ENCODE data around the gene GABRG3.

Gene GABRG3

DNA sequence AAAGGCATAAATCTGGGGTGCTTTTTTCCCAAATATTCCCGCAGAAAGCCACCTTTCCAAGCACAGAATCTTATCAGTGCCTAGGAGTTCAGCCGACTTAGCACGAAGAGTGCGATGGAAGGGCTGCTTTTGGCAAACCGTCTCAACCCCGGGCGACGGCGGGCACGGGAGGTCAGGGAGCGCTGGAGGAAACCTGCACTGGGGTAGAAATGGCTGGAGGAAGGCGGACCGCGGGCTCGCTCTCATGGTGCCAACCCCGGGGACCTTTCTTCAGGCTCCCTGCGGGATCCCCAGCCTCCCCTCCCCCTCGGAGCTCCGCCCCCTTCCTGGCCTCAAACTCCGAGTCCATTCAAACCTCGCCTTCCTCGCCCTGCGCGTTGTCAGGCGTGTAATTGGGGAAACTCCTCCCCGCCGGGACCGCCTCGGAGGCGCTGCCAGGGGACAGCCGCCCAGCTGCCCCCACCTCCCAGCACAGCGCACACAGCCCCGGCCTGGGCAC, at the start of gene GABRG3:
TSS of gene GABRG3 (plus strand) at position 470 of the 499 bp plus-strand sequence.
- no peak for DNase-seq

DNA sequence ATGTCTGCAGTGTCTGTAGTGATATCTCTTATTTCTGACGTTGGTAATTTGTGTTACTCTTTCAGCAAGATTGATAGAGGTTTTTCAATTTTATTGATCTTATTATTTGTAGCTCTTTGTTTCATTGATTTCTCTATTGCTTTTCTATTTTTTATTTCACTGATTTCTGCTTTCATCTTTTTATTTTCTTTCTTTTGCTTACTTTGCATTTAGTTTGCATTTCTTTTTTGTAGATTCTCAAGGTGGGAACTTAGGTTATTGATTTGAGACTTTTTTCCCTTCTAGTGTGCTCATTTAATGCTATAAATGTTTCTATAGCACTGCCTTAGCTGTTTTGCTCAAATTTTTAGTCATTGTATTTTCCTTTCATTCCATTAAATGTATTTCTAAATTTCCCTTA, 49.5 kb upstream of the GABRG3 start:
- DNase-seq, result no peak

DNA sequence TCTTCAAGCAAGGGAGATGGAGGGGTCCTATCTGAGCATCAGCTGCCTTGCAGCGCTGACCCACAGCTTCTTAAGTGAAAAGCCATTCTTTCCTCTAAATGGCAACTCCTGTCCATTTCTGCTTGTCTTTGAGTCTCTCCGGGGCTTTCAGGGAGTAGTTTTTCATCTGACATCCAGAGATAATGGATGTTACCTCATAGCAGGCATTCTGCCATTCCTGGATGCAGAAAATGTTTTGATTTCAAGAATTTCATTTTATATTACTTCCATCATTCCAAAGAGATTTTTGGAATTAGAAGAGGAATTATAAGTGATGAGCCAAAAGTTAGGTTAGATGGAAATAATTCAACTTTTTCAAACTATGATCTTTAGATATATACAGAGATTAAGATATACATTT, 44.9 kb upstream of the GABRG3 start:
- no peak for DNase-seq

DNA sequence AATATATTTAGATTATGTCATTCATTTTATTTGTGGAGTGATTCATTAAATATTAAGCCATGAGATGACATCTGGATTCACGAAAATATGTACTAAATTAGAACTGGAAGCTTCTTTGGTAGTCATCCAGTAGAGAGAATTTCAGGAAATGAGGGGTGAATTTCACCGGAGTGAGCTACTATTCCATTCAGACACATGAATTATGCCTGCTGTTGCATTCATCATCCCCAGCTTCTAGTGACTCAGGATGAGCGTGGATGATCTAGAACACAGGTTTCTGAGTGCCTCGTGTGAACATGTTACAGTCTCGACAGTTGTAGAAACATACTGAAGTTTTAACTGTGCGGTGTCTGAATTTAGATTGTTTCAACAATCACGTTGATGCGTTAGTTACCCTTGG, 42.9 kb upstream of the GABRG3 start:
- no peak for DNase-seq

DNA sequence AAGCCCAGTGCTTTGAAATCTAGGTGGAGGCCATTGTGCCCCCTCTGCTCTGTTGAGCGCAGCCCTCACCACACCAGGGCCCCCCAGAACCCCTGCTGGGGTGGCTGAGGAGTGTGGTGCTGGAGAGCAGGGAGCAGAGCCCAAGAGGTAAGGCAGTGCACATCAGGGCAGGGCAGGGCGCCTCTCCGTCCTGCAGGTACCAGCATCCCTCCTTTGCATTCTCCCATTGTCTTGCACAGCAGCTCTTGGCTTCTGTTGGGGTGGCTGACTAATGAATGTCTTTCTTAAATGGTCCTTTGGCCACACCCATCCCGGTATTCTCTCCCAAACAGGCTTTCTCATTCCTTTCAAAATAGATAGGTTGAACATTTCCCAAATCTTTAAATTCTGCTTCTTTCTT, 41.4 kb upstream of the GABRG3 start:
- DNase-seq, result no peak

DNA sequence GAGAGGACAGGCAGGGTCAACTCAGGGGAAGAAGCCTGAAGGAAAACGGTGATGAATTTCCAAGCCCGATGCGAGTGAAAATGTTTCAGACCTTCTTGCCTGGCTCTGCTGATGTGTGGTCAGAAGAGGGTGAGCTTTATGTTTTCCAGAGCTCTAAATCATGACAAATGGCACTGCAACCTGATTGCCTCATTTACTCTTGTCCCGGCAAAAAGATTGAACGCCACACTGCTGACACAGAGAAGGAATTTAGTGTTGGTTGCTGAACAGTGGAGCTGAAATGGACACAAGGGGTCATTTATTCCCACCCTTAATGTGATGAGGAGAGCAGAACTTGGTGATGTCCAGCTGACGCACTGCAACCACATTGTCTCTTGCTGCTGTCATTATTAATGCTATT, 36.1 kb upstream of the GABRG3 start:
- no peak for DNase-seq

DNA sequence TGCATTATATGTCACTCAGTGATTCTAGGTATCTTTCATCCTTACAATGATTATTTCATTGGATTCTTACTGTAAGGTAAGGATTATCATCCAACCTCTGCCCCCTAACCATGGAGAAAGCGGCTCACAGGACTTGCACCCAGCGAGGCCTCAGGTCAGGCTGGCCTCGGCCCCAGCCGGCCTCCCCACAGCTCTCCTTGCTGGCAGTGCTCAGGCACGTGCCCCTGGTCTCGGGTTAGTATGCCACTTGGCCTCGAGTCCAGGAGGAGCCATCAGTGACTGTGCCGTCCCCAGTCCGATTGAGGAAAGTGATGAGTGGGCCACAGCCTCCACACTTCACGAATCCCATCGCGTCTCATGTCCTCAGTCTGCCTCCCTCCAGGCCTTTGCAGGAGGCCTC, 35.7 kb upstream of the GABRG3 start:
- DNase-seq, result no peak

DNA sequence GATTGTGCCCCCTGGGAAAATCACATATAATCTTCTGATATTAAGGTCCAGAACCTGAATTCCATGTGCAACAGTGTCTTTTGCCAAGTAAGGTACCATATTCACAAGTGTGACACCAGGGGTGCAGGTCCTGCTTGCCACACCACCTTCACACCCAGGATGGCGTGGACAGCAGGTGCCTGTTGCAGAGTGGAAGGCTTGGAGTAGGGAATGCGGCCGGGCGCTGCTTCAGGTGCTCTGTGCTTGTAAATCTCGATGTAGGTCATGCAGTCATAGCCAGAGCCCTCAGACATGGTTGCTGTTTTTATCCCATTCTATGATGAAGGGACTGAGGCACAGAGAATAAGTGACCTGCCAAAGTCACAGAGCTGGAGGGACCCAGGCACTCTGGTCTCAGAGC, 34.5 kb upstream of the GABRG3 start:
- DNase-seq, result no peak

DNA sequence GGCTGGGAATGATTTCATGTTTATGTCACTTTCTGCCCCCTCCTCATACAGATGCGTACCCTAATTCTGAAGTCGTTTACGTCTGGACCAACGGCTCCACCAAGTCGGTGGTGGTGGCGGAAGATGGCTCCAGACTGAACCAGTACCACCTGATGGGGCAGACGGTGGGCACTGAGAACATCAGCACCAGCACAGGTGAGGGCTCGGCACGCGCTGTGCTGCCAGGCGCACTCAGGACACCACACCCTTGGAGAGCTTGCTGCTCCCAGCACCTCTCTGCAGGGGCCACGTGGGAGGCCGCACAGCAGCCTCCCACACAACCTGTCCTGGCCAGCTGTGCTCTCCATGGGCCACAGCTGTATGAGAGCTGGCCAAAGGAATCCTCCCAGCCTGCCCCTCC, 33.8 kb upstream of the GABRG3 start:
- no peak for DNase-seq

DNA sequence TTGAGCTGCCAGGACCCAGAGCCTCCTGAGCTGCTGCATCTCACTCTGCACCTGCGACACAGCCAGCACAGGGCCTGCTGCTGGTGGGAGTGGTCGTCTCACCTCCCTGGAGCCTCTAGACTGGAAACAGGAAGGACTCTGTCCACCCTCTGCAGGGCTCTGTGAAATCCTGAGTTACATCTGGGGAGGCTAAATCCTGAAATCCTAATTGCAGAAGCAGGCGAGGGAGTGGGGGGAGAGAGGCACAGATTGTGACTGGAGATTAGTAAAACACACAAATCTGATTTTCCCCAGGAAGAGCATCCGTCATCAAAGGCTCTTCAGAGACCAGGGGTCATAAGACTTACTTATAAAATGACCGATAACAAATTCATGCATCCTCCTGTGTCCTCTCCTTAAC, 31.6 kb upstream of the GABRG3 start:
- no peak for DNase-seq

DNA sequence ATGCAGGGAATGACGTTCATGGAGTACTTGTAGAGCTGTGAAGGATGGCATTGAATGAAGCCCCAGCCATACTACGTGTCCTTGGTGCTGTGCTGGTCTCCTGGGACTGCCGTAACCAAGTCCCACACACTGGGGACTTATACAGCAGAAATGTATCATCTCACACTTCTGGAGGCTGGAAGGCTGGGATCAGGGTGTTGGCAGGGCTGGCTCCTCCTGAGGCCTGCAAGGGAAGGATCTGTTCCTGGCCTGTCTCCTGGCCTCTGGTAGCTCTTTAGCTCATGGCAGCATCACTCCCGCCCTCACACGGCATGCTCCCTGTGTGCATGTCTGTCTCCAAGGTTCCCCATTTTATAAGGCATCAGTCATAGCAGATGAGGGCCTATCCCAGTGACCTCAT, 29.5 kb upstream of the GABRG3 start:
- DNase-seq, result no peak

DNA sequence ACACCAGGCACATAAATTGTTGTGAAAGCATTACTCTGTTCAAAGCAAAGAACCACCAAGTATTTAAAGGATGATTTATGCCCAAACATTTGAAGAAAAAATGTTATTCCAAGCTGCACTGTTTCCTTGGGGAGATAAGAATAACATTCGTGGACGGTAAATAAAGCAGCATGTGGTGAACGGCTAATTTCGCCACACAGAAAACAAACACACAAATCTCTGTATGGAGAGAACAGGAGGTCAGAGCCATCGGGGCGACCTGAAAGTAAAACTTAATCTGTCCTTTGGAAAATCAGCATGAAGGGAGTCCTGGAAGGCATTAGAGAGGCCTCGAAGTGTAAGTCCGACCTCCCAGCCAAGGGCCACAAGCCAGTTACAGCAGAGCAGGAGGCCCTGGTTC, 27.1 kb upstream of the GABRG3 start:
- DNase-seq, result no peak

DNA sequence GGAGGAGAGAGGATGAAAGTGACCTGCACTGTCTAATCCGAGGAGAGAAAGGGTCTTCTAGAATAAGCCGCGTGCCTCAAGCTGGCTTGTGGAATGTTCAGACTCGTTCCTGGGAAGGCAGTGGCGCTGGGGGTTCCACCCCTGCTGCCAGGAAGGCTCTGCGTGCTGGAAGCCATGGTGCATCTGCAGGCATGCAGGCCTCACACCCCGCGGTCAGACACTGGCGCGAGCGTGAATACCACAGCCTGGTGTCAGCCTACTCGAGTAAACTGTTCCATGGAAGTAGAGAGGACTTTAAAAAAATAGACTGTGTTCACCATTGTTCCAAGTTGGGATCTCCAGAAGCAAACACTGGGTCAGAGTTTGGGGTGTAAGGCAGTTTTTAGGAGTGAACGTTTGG, 25.9 kb upstream of the GABRG3 start:
- DNase-seq, result no peak

DNA sequence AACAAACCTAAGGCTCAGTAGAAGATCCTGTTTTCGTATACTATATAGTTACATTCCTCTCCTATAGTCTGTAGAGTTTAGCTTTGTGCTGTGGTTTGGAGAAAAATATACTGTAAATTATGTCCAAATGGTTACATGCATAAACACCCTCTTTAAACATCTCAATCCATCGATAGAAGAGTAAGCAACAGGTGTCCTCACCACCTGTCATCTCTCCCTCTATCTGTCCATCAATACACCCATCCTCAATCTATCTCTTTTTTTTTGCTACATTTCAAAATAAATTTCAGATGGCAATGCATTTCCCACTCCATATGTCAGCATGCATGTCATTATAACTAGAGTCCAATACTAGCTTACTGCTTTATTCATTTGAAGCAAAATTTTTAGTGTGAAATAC, 21.0 kb upstream of the GABRG3 start:
- DNase-seq, result no peak

DNA sequence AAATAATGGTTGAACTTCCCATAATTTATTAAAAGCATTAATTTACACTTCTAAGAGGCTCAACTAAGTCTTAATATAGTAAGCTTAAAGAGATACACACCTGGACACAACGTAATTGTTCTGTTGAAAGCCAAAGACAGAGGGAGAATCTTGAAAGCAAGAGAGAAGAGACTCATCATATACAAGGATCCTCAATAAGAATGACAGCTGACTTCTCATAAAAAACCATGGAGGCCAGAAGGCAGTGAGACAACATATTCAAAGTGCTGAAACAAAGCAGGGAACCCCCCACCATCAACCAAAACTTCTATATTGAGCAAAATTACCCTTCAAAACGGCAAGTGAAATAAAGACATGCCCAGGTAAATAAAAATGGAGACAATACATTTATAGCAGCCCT, 16.6 kb upstream of the GABRG3 start:
- DNase-seq, result no peak

DNA sequence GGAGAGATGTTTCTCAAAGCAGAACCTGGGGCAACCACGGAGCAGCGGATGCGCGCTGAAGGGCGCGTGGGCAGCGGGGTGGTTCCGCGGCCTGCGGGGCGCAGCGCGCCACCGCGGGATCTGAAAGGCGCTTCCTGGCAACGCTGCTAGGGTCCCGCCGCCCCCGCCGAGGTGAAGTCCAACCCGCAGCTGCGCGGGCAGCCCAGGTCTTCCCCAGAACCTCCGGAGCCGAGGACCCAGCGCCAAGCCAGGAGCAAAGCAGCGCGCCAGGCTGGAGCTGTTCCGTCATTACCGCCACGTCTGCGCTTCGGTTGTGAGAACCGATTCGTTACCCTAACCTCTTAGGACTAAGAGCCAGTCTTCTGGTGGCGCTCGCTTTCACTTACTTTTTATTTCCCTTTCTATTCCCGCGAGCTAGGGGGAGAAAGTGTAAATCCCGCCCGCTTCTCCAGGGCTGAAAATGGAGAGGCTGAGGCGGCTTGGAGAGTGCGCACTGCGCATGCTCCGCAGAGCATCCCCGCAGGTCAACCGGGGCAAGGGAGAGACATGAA, 3.2 kb upstream of the GABRG3 start:
- DNase-seq, result no peak

DNA sequence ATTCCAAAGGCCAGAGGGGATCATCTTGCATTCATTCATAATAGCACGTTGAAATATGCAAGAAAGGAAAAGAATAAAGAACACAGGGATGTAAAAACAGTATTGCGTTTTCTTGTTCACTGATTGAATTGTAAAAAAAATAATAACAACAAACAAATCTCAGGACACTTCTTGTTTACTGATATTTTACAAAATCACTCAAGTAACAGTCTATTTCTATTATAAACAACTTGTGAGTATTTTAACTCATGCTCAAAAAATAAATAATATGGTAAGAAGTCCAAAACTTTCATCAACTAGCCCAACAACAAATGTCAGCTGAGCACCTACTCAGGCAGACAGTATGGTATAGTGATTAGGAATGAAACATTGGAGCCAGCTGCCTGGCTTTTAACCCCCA, 2.2 kb upstream of the GABRG3 start:
- no peak for DNase-seq

DNA sequence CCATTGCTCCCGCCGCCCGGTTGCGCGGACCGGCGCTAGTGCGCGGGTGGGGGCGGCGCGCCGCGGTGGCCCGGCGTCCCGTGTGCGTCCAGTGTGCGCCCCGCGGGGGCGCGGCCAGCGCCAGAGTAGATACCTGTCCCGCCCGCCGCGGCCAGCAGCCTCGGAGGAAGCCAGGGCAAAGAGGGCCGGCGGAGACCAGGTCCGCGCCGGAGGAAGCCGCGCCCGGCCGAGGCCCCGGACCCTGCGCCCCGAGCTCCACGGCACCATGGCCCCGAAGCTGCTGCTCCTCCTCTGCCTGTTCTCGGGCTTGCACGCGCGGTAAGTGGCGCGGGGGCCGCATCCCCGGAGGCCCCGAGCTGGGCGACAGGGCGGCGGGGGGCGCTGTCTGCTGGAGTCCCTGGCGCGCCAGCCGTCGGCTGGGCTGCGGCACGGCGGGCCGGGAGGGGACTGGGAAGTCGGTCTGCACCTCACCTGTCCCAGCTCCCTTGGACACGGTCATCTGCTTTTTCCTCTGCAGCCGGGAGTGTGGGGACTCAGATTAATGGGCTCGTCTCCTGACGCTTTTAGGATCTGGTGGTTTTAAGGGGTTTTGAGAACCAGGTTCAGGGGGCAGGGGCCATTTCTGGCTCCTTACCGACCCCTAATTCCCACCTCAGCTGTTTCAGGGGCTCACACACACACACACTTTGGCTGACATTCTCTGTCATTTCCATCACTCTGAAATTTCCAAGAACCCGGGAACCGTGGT, 464 bp downstream of the GABRG3 start:
- DNase-seq, result no peak

DNA sequence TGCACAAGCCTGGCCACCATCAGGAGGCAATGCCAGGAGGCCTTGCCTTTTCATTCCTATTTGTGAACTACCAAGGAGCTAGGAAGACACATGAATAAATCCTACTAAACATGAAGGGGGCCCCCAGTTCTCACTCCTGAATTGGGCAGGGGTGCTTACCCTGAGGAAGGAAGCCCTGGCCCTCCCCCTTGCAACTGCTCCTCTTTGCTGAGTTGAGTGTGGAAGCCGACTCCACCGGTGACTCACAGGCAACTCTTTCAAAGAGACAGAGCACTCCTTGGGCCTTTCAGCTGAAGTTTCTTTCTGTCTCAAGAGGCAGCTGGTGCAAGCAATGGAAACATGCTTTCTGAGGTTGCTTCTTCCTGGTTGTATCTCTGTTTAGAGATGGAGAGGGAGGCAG, 1.7 kb downstream of the GABRG3 start:
- no peak for DNase-seq

DNA sequence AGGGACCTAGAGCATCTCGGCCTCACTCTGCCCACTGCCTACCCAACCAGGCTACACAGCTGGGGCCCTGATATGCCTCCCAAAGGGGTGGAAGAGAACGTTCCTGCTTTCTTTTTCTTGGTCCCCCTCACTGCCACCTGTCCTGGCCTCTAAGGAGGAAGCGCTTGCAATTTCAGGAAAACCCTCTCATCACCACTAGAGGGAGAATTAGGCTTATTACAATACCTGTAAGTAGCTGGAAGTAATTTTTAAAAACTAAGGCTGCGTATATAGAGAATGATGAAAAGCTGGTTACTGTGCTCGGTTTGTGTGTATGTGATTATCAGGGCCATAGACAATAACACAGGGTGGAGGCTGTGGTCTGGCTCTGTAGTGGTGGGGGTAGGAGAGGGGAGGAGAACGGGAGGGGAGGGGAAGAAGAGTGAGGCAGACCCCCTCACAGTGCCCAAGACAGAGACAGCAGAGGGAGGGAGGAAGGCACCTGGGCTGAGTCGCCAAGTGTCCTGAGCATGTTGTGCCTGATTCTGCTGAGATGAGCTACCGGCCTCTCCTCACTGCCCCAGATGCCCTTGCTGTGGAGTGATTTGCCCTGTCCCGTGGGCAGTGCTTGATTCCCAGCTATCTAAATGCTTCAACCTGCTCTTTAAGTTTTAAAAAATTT, 3.3 kb downstream of the GABRG3 start:
- peak in 1 of 3 donors; percentile 2 for DNase-seq

DNA sequence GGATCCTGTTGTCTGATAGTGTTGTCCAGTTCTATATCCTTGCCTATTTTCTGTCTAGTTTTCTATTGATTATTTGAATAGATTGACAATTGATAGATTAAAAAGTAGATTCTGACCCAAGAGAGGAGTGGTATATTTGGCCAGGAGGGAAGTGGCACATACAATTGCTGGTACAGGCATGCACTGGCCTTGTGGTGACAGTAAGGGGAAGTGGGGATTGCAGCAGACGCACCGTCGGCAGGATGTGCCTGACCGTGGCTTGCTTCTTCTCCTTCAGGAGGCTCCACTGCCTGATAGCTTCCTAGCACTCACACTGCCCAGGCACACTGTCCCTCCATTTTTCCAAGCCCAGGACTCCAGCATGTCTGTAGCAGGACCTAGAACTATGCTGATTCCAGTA, 10.5 kb downstream of the GABRG3 start:
- no peak for DNase-seq

DNA sequence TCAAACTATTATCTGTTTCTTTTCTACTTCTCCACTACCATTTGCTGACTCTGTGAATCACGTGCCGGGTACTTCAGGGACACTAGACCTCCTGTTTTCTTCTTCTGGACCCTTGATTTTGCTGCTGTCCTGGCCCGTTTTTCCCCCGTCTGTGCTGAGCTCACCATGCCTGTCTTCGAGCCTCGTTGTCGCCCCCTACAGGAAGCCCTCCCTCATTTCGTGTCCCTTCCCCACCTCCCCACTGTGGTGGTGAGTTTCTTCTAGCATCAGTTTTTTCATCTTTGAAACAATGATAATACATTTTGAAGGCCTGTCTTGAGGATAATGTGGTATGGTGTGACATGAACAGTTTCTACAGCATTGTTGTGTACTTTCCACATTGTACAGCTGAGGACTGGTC, 12.8 kb downstream of the GABRG3 start:
- DNase-seq, result peak in 2 of 3 donors; percentile 1 to 4

DNA sequence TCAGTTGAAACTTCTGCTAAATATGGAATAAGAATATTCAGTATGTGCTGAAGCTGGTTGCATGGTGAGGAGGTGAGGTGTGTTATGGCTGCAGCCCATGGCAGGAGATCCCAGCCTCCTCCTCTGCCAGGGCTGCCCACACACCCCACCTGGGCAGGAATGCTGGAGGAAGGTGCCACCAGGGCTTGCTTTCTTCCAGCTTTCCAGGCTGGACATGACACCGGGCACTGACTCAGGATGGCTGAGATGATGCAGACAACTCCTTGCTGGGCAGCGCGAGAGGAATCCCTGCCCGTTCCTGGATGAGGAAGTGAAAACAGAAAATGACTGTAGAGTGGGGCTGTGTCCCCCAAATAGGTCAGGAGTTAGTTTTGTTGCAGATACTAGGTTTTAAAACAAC, 14.1 kb downstream of the GABRG3 start:
- DNase-seq, result no peak

DNA sequence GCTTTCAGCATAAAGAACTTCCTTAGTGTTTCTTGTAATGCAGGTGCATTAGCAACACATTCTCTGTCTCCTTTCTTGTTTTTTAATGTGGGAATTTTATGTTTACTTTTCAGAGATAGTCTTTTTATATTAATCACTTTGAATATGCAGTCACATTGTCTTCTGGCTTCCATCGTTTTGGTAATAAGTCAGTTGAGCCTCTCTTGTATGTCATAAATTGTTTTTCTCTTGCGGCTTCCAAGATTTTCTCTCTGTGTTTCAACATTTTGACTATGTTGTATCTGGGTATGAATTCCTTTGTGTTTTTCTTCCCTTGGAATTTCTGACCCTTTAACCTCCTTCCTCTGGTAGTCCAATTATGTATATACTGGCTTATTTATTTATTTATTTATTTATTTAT, 25.3 kb downstream of the GABRG3 start:
- DNase-seq, result no peak
